ENCODE results near the gene NACC2.

Gene NACC2

GRCh38 chr9:136019681-136020060 is 75.4 kb downstream of the NACC2 start:
- Histone ChIP-seq H3K4me1 (ENCODE audit: low read depth, poor library complexity, severe bottlenecking) (no peaks in the 10 kb centered on the region), H3K79me2 (ENCODE audit: insufficient read depth, low read depth) (no peaks in the 10 kb centered on the region), H3K36me3 (ENCODE audit: insufficient read depth) (no peaks in the 10 kb centered on the region), H3K27me3 (ENCODE audit: insufficient read depth, low read depth) (peaks cover 62% of the 10 kb centered on the region), H3K4me3 (IDR thresholded peaks at IDR 0.05; ENCODE audit: insufficient read depth, low read depth, low read length) (no peak overlapping the region), H3K4me2 (no peak overlapping the region), H3K27ac (no peak overlapping the region), H4K20me1 (ENCODE audit: insufficient read depth) (no peaks in the 10 kb centered on the region), H3K9ac (no peak overlapping the region), H2AFZ (ENCODE audit: low read depth) (no peak overlapping the region)
- no peak for TF ChIP-seq CTCF (conservative IDR thresholded peaks at IDR 0.05; ENCODE audit: low read depth, low read length)

GRCh38 chr9:136019041-136019680 is 75.9 kb downstream of the NACC2 start:
- Histone ChIP-seq H3K27ac (no peak overlapping the region), H3K36me3 (ENCODE audit: insufficient read depth) (no peaks in the 10 kb centered on the region), H3K79me2 (ENCODE audit: insufficient read depth, low read depth) (no peaks in the 10 kb centered on the region), H3K27me3 (ENCODE audit: insufficient read depth, low read depth) (peaks cover 66% of the 10 kb centered on the region), H2AFZ (ENCODE audit: low read depth) (no peak overlapping the region), H4K20me1 (ENCODE audit: insufficient read depth) (no peaks in the 10 kb centered on the region), H3K4me2 (no peak overlapping the region), H3K9ac (no peak overlapping the region), H3K4me3 (IDR thresholded peaks at IDR 0.05; ENCODE audit: insufficient read depth, low read depth, low read length) (no peak overlapping the region), H3K4me1 (ENCODE audit: low read depth, poor library complexity, severe bottlenecking) (no peaks in the 10 kb centered on the region)
- no peak for TF ChIP-seq CTCF (conservative IDR thresholded peaks at IDR 0.05; ENCODE audit: low read depth, low read length)

- no peaks in the 10 kb centered on the region for H4K20me1 ChIP-seq (ENCODE audit: insufficient read depth)
- no peak overlapping the region for H3K4me3 ChIP-seq (IDR thresholded peaks at IDR 0.05; ENCODE audit: insufficient read depth, low read depth, low read length)
- H3K4me1 ChIP-seq (ENCODE audit: low read depth, poor library complexity, severe bottlenecking): no peaks in the 10 kb centered on the region
- H3K79me2 ChIP-seq (ENCODE audit: insufficient read depth, low read depth): no peaks in the 10 kb centered on the region
- H3K4me2 ChIP-seq: no peak overlapping the region
- H3K27me3 ChIP-seq (ENCODE audit: insufficient read depth, low read depth): peaks cover 66% of the 10 kb centered on the region
- no peaks in the 10 kb centered on the region for H3K36me3 ChIP-seq (ENCODE audit: insufficient read depth)
- H2AFZ ChIP-seq (ENCODE audit: low read depth): no peak overlapping the region
- TF ChIP-seq CTCF (conservative IDR thresholded peaks at IDR 0.05; ENCODE audit: low read depth, low read length): no peak
- H3K9ac ChIP-seq: no peak overlapping the region
- H3K27ac ChIP-seq: no peak overlapping the region
Measured at GRCh38 chr9:136018257-136019031, 76.6 kb downstream of the NACC2 start.

GRCh38 chr9:136017289-136018190 is 77.5 kb downstream of the NACC2 start:
- Histone ChIP-seq H3K4me1 (ENCODE audit: low read depth, poor library complexity, severe bottlenecking) (peaks cover 4% of the 10 kb centered on the region), H3K9ac (no peak overlapping the region), H3K27me3 (ENCODE audit: insufficient read depth, low read depth) (peaks cover 72% of the 10 kb centered on the region), H3K79me2 (ENCODE audit: insufficient read depth, low read depth) (no peaks in the 10 kb centered on the region), H3K27ac (no peak overlapping the region), H3K4me3 (IDR thresholded peaks at IDR 0.05; ENCODE audit: insufficient read depth, low read depth, low read length) (no peak overlapping the region), H2AFZ (ENCODE audit: low read depth) (no peak overlapping the region), H4K20me1 (ENCODE audit: insufficient read depth) (no peaks in the 10 kb centered on the region), H3K36me3 (ENCODE audit: insufficient read depth) (no peaks in the 10 kb centered on the region), H3K4me2 (no peak overlapping the region)
- TF ChIP-seq CTCF (conservative IDR thresholded peaks at IDR 0.05; ENCODE audit: low read depth, low read length): no peak

All from KMS-11 (cell line).